ENCODE measurements around the gene SLC14A1.

- TF ChIP-seq POLR2A (IDR thresholded peaks at IDR 0.05; ENCODE audit: low read length), result no peak
- no peak for TF ChIP-seq GATA1 (IDR thresholded peaks at IDR 0.05; ENCODE audit: low read depth, low read length)
Measured at GRCh38 chr18:45688833-45689232, 35.1 kb upstream of the SLC14A1 start.
